Fibroblast of lung (primary cell): ENCODE results near the gene TIPRL. TPM values are rescaled to one million over a fixed set of nuclear protein-coding genes. Genes with fewer than 3 reads are reported as not detected.

Experiments used
- DNase-seq, 2 donors: peaks; one replicate each; pipeline versions ENCODE4 v3.0.0 to v3.0.0-alpha.2; 2010; ENCODE audit warnings: low read depth in 2 of 2
- H2AFZ ChIP-seq: 2 replicates; pipeline ENCODE4 v1.5.1; 2012; ENCODE audit warnings: low read length, control low read depth, inconsistent platforms
- H3K27ac ChIP-seq: 2 replicates; pipeline ENCODE4 v1.5.1; 2011; ENCODE audit warnings: low read length, control low read depth; ENCODE audit not compliant: insufficient read depth
- H3K27me3 ChIP-seq: 2 replicates; pipeline ENCODE4 v1.5.1; 2011; ENCODE audit warnings: mild to moderate bottlenecking, low read length; ENCODE audit not compliant: control insufficient read depth, insufficient read depth
- H3K36me3 ChIP-seq: 2 replicates; pipeline ENCODE4 v1.5.1; 2011; ENCODE audit warnings: low read length; ENCODE audit not compliant: control insufficient read depth, insufficient read depth
- H3K4me1 ChIP-seq: 2 replicates; pipeline ENCODE4 v1.5.1; 2011; ENCODE audit warnings: low read length; ENCODE audit not compliant: control insufficient read depth, insufficient read depth; ENCODE audit errors: extremely low read depth
- H3K4me2 ChIP-seq: 2 replicates; pipeline ENCODE4 v1.5.1; 2011; ENCODE audit warnings: low read length, control low read depth; ENCODE audit not compliant: insufficient read depth; ENCODE audit errors: extremely low read depth
- H3K4me3 ChIP-seq, 4 experiments: fragments of 200-600 bp in 1 of 4; sonication (generic) in 1 of 4; replicated peaks in 1 of 4; 2 replicates each; pipeline ENCODE4 v1.5.1; 2011 to 2016; ENCODE audit warnings: low read length in 4 of 4, low read depth in 3 of 4, mild to moderate bottlenecking in 3 of 4, control low read depth in 2 of 4, inconsistent platforms in 1 of 4, mixed read lengths in 1 of 4; ENCODE audit not compliant: insufficient read depth in 1 of 4; ENCODE audit errors: control extremely low read depth in 1 of 4
- H3K79me2 ChIP-seq: 2 replicates; pipeline ENCODE4 v1.5.1; 2012; ENCODE audit warnings: mild to moderate bottlenecking, low read length, inconsistent platforms; ENCODE audit not compliant: control insufficient read depth, insufficient read depth
- H3K9ac ChIP-seq: 2 replicates; pipeline ENCODE4 v1.5.1; 2011; ENCODE audit warnings: mild to moderate bottlenecking, low read length, control low read depth; ENCODE audit not compliant: insufficient read depth
- H3K9me3 ChIP-seq: 2 replicates; pipeline ENCODE4 v1.5.1; 2012; ENCODE audit warnings: low read depth, low read length; ENCODE audit not compliant: control insufficient read depth, insufficient read depth
- H4K20me1 ChIP-seq: 2 replicates; pipeline ENCODE4 v1.5.1; 2011; ENCODE audit warnings: low read length; ENCODE audit not compliant: control insufficient read depth, insufficient read depth; ENCODE audit errors: extremely low read depth
- EZH2 ChIP-seq: IDR thresholded peaks from 2 replicates; pipeline ENCODE4 v1.5.1; 2012; ENCODE audit warnings: low read length, control low read depth, mild to moderate bottlenecking; ENCODE audit errors: missing control alignments
- polyA plus RNA-seq, 2 donors: library from polyadenylated mRNA; depleted of rRNA in 1 of 2; stranded (reverse) in 1 of 2; unstranded in 1 of 2; fragments of >200 nt; gene quantifications; 2 replicates each; pipeline ENCODE4 v1.2.1, GENCODE V29; 2011 to 2012; ENCODE audit warnings: missing spikeins in 1 of 2
- total RNA-seq: library from RNA; depleted of rRNA; stranded (reverse); fragments of >200 nt; gene quantifications from 2 replicates; pipeline ENCODE4 v1.2.1, GENCODE V29; 2014
- TF ChIP-seq, protein P1 (sequence below), 2 donors: IDR thresholded peaks in 1 of 2; conservative IDR thresholded peaks in 1 of 2; 1 replicate in 1 of 2; 2 replicates in 1 of 2; pipeline ENCODE4 v1.5.1; 2011 to 2012; ENCODE audit warnings: low read length in 2 of 2, control low read depth in 1 of 2, inconsistent platforms in 1 of 2, low read depth in 1 of 2, mild to moderate bottlenecking in 1 of 2

Gene TIPRL
- total and polyA plus RNA-seq, 2 donors (not counting 1 experiment from before 2014, with no cell fraction given), result 34.7 to 40.9 TPM

DNA sequence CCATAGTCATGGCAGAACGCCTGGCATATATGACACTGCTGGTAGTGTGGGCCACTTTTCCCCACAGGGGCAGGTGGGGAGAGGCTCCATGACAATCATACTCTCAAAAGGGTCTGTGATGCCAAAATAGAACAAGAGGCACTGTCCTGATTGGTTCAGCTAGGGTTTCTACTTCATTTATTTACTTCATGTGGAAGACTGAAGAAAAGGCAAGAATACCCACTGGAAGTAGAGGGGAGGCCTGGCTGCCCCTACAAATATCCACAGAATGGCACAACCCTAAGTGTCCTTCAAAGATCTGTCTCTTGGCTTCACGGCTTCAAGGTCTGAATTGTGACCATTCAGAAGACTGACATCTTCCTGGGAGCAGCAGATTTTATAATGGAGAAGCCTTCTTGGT is 42.5 kb downstream of the TIPRL start:
- no peaks in the 10 kb centered on the region for H4K20me1 ChIP-seq
- no peak overlapping the region for H3K27ac ChIP-seq
- no peak overlapping the region for H3K9ac ChIP-seq
- peaks cover 6% of the 10 kb centered on the region for H3K27me3 ChIP-seq
- H2AFZ ChIP-seq, result no peak overlapping the region
- H3K4me2 ChIP-seq, result no peak overlapping the region
- H3K9me3 ChIP-seq, result no peaks in the 10 kb centered on the region
- no peaks in the 10 kb centered on the region for H3K36me3 ChIP-seq
- no peaks in the 10 kb centered on the region for H3K79me2 ChIP-seq
- TF ChIP-seq, protein P1, sequence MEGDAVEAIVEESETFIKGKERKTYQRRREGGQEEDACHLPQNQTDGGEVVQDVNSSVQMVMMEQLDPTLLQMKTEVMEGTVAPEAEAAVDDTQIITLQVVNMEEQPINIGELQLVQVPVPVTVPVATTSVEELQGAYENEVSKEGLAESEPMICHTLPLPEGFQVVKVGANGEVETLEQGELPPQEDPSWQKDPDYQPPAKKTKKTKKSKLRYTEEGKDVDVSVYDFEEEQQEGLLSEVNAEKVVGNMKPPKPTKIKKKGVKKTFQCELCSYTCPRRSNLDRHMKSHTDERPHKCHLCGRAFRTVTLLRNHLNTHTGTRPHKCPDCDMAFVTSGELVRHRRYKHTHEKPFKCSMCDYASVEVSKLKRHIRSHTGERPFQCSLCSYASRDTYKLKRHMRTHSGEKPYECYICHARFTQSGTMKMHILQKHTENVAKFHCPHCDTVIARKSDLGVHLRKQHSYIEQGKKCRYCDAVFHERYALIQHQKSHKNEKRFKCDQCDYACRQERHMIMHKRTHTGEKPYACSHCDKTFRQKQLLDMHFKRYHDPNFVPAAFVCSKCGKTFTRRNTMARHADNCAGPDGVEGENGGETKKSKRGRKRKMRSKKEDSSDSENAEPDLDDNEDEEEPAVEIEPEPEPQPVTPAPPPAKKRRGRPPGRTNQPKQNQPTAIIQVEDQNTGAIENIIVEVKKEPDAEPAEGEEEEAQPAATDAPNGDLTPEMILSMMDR (conservative IDR thresholded peaks at IDR 0.05 in 1 of 2, IDR thresholded peaks at IDR 0.05 in 1 of 2; ENCODE audit: low read depth in 1 of 2, low read length in 2 of 2), result no peak
- TF ChIP-seq EZH2, result no peak
- H3K4me1 ChIP-seq, result no peaks in the 10 kb centered on the region
- no peak overlapping the region for H3K4me3 ChIP-seq
- DNase-seq, result no peak

DNA sequence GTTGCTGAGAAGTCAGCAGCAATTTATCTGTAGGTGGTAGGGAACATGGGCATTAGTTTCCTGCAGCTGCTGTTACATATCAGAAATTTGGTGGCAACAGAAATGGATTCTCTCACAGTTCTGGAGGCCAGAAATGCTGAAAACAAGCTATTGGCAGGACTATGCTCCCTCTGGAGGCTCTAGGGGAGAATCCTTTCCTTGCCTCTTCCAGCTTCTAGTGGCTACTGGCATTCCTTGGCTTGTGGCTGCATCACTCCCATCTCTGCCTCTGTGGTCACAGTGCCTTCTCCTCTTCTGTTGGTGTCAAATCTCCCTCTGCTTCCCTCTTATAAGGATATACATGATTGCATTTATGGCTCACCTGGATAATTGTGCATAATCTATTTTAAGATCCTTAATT is 44.5 kb downstream of the TIPRL start:
- Histone ChIP-seq H3K4me2 (no peak overlapping the region), H3K4me3 (no peak overlapping the region), H3K79me2 (peaks cover 4% of the 10 kb centered on the region), H3K36me3 (no peaks in the 10 kb centered on the region), H3K9me3 (no peaks in the 10 kb centered on the region), H2AFZ (no peak overlapping the region), H3K27ac (no peak overlapping the region), H3K9ac (no peak overlapping the region), H3K27me3 (peaks cover 6% of the 10 kb centered on the region), H3K4me1 (no peaks in the 10 kb centered on the region), H4K20me1 (no peaks in the 10 kb centered on the region)
- DNase-seq, result no peak
- TF ChIP-seq, protein P1 (conservative IDR thresholded peaks at IDR 0.05 in 1 of 2, IDR thresholded peaks at IDR 0.05 in 1 of 2; ENCODE audit: low read depth in 1 of 2, low read length in 2 of 2), result no peak
- no peak for TF ChIP-seq EZH2

DNA sequence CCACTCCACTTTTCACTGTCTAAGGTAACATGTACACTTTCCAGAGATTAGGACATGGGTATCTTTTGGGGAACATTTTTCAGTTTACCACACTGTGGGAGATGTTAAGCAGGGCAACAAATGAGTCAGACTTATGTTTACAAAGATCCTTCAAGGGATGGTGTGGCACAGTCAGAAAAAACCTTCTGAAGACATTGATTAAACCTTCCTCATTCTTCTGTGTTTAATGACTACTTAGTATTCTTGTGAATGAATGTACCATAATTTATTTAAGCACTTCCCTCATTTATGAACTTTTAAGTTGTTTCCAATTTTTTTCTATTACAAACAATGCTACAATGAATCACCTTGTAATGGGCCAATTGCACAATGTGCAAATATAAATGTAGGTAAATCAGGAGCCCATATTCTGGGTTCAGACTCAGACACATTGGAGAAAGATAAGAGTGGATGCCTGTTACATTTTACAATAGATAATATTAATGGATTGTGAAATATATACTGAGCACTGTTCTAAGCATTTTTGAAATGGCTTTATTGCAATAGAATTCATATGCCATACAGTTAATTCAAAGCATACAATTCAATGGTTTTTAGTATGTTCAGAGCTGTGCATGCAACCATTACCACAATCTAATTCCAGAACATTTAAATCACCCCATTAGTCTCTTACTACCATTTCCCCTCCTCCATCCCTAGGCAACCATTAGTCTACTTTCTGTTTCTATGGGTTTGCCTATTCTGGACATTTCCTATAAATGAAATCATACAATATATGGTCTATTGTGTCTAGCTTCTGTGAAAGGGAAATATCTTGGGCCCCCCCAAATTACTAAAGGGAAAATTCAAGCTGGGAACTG is 45.1 kb downstream of the TIPRL start:
- H3K9me3 ChIP-seq, result no peaks in the 10 kb centered on the region
- H3K4me2 ChIP-seq, result no peak overlapping the region
- H3K4me3 ChIP-seq, result no peak overlapping the region
- no peaks in the 10 kb centered on the region for H3K36me3 ChIP-seq
- H3K27ac ChIP-seq, result no peak overlapping the region
- no peaks in the 10 kb centered on the region for H4K20me1 ChIP-seq
- peaks cover 8% of the 10 kb centered on the region for H3K79me2 ChIP-seq
- peaks cover 6% of the 10 kb centered on the region for H3K27me3 ChIP-seq
- no peak for DNase-seq
- TF ChIP-seq EZH2, result no peak
- TF ChIP-seq, protein P1 (conservative IDR thresholded peaks at IDR 0.05 in 1 of 2, IDR thresholded peaks at IDR 0.05 in 1 of 2; ENCODE audit: low read depth in 1 of 2, low read length in 2 of 2), result no peak
- no peak overlapping the region for H2AFZ ChIP-seq
- H3K9ac ChIP-seq, result no peak overlapping the region
- no peaks in the 10 kb centered on the region for H3K4me1 ChIP-seq
